Hematopoietic multipotent progenitor cell (in vitro differentiated cells): ENCODE results near the gene NOP58. TPM values are rescaled to one million over a fixed set of nuclear protein-coding genes. Genes with fewer than 3 reads are reported as not detected.
"Not testable (repeated sequence)": the region's sequence is repeated elsewhere in the genome, so short reads cannot be mapped to it uniquely, and the experiment has no call there.

Experiments used
- DNase-seq, 3 donors: peaks; one replicate each; pipeline ENCODE4 v3.0.0-alpha.2; 2011 to 2015; ENCODE audit warnings: low read depth in 2 of 3, low spot score in 2 of 3
- total RNA-seq: library from RNA; depleted of rRNA; stranded (reverse); fragments of >200 nt; gene quantifications from one replicate; pipeline ENCODE4 v1.2.3, GENCODE V29; 2012

The NOP58 gene
- total RNA-seq = 56.3 TPM

DNA sequence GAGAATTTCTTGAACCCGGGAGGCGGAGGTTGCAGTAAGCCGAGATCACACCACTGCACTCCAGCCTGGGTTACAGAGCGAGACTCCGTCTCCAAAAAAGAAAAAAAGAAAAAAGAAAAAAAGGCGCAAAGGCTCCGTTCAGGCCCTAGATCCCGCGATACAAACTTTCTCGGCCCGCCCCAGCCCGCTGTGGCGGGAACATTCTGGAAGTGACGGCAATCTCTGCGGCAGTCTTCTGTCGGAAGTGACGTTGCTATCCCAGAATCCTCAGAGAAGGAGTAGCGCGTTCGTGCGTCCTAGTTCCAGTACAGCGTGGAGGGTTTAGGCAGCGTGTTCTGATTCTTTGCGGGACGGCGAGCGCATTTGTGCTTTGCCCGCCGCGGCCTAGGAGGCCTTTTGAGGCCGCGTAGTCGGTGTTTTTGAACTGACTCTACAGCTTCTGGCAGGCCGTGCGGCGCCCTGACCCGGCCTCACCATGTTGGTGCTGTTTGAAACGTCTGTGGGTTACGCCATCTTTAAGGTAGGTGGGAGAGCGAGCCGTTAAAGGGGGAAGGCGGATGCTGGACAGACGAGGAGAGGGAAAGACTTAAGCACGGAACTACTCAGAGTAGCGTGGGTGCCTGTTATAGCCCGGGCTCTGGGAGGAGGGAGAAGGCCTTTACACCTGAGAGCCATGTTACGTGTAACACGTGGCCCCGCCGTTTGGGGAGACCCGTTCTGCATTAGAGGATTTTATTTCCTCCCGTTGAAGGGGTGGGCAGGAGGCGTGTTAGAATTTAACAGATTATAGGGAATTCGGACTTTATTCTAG, at the start of gene NOP58:
Gene NOP58 (plus strand): TSS at position 297 of the 811 bp plus-strand sequence. CDS start 179 bp downstream, at position 476.
- DNase-seq = peak; percentile 76 to 97 (median 95)

- DNase-seq = peak in 1 of 3 donors; percentile 13
These were observed 43.7 kb upstream of the NOP58 start for GRCh38 chr2:202221873-202222272.

- peak in 2 of 3 donors; percentile 4 to 33 for DNase-seq
These were observed 27.8 kb upstream of the NOP58 start for GRCh38 chr2:202237787-202238233.

DNA sequence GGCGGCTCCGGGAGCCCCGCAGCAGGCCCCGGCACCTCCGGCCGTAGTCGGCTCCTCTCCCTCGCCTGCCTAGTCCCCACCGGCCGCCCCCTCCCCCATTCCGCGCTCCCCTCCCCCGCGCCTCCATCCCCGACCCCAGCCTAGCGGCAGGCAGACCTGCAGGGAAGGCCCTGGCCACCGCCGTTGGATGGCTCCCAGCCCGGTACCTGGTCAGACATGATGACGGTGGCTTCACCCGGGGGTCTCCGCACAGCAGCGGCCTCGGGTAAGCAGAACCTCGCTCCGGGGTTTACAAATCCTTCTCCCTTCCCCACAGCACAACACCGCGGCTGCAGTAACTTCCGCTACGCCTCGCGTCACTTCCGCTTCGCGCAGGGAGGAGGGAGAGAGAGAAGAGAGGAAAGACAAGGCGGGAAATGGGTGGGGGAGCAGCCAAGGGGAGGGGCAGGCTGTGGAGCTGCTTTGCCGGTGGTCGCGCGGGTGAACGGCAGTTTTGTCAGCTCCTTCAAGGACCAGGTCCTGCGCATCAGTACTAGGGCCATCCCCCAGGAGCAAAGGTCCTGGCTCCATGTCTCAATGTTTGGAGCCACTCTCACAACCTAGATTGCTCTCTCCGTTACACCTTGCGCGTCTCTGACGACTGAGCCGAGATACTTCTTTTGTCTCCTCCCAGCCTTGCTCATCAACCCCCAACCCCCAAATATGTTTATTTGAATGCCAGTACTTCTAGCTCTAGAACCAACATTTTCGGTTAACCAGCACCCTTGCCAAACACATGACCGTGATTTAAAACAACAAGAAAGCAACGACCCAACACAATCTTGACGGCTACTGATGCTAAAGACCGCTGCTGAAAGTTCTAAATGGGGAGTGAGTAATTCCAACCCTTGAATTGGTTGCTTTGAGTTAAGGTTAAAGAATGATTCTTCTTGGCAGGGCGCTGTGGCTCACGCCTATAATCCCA, 27.0 kb upstream of the NOP58 start, which contains the start of gene SUMO1:
Gene SUMO1 (minus strand): TSS at position 364 of the 964 bp plus-strand sequence. CDS start 146 bp downstream, at position 218.
- peak; percentile 71 to 99 (median 94) for DNase-seq

DNA sequence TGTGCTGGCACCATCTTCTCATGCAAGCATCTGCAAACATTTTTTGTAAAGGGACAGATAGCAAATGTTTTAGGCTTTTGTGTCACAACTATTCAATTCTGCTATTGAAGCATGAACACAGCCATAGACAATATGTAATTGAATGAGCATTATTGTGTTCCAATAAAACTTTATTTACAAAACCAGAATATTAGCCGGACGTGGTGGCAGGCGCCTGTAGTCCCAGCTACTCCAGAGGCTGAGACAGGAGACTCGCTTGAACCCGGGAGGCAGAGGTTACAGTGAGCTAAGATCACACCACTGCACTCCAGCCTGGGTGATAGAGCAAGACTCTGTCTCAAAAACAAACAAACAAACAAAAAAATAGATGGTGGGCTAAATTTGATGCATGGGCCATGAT, 17.9 kb upstream of the NOP58 start:
- not testable (repeated sequence) for DNase-seq

DNA sequence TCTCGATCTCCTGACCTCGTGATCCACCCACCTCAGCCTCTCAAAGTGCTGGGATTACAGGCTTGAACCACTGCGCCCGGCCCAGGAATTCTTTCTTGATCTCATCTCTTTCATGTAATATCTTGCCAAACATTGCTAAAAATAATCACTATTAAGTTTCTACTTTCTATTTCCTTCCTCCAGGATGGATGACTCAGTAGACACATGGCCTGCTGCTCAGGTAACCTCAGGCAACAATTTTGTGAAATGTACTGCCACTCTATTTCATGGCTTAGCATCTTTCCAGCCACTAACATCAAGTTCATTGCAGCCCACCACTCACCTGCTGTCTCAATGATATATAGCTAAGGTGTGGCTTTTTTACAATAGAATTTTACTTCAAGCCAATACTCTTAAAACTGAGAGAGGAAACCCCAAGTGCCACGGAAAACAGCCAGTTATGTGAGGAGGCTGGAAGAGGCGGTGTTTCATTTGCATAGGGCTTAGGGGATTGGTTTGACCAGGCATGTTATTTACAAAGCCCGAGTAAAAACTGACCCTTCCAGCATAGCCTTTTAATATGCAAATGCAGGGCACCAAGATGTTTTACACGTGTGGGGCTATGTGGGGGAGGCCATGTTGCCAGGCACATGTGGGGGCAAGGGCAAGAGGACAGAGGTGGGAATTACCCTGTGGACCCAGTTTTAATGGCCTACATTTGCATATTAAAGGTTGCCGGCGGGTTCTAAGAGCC, 15.9 kb upstream of the NOP58 start:
- no peak for DNase-seq

DNA sequence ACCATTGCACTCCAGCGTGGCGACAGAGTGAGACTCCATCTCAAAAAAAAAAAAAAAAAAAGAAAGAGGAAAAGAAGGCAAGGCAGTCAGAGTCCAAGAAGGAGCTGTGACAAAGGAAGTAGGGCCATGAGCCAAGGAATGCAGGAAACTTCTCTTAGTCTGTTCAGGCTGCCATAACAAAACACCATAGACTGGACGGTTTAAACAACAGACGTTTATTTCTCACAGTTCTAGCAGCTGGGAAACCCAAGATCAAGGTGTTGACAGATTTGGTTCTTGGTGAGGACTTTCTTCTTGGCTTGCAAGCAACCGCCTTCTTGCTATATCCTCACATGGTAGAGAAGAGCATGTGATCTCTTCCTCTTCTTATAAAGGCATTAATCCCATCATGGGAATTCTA, 14.1 kb upstream of the NOP58 start:
- no peak for DNase-seq

DNA sequence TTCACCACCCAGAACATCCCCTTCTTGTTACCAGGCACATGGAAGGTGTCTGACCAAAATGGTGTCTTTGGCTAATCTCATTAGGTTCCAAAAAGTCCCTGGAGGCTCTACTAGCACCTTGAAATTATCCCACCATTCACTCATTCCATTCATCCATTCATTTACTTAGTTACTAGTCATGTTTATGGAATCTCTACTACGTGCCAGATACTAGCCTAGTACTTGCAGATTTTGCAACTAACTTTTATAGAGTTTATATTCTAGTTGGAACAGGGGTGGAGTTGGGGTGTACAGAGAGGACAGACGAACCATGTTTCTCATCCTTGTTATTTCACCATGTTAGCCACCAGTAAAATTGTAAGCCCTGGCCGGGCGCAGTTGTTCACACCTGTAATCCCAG, 4.0 kb upstream of the NOP58 start:
- DNase-seq = no peak

- no peak for DNase-seq
These were observed 1.9 kb downstream of the NOP58 start for GRCh38 chr2:202267495-202267894.

- DNase-seq = peak in 2 of 3 donors; percentile 40 to 69
These were observed 4.0 kb downstream of the NOP58 start for GRCh38 chr2:202269585-202269984.

DNA sequence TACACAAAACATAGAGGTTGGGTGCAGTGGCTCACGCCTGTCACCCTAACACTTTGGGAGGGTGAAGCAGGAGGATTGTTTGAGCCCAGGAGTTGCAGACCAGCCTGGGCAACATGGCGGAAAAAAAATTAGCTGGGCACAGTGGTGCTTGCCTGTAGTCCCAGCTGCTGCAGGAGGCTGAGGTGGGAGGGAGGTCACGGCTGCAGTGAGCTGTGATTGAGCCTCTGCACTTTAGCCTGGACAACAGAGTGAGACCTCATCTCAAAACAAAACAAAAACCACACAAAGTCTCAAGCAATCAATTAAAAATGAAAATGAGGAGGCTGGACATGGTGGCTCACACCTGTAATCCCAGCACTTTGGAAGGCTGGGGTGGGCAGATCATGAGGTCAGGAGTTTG, 4.9 kb downstream of the NOP58 start:
- DNase-seq = no peak

DNA sequence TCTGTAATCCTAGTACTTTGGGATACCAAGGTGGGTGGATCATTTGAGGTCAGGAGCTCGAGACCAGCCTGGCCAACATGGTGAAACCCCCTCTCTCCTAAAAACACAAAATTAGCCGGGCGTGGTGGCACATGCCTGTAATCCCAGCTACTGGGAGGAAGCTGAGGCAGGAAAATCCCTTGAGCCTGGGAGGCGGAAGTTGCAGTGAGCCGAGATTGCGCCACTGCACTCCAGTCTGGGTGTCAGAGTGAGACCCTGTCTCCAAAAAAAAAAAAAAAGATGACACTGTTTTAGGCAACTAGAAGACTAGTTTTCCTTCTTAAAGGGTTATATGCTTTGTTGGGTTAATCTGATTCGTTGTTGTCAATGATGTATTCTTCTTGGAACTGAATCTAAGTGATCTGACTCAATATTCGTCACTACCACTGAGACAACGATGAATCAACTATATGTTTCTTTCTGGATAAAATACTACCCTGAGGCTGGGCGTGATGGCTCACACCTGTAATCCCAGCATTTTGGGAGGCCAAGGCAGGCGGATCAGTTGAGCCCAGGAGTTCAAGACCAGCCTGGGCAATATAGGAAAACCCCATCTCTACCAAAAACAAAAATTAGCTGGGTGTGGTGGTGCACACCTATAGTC, 10.6 kb downstream of the NOP58 start:
- DNase-seq = not testable (repeated sequence)

DNA sequence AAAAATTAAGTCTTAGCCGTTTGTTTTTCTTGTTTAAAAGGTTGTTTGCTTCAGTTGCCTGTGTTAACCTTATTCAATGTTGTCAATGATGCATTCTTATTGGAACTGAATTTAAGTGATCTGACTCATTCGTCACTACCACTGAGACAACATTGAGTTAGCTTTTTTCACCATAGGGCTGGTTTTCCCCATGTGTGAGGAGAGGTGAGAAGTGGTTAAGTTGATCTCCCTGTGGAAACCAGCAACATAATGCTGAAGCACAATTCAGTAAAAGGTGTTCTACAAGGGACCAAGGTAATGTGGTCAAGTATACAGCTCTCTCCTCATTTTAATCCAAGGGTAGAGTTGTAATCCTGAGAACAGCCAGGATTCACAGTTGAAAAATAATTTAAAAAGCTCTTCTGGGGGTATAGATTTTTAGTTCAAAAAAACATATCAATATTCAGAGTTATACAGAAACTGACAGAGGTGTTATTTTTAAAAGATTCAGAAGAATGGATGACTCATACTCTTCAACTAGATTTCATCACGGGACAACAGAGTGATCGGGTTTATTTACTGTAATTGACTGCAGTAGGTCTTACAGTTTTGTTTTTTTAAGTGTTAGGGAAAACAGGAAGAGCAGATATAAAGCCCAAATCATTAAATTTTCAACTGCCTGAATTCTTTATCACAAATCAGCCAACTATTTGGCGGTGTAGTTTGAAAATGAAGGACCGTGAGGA, 12.6 kb downstream of the NOP58 start:
- no peak for DNase-seq

DNA sequence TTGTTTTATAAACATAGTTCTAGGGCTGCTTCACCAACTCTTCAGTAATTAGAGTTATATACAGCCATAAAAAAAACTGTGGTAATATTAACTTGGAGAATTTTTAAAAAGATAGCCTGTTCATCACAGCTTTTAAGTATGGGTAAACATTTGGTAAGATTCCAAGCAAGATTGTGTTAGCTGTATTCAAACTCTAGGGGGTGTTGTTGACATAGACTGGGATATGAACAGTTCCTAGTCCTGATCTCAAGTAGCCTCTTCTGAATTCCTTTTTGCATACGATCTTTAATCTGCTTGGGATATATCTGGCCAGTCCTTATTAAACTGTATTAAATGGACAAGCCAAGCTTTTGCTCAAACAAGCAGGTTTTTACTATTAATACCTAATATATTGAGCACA, 13.4 kb downstream of the NOP58 start:
- DNase-seq = peak in 2 of 3 donors; percentile 19 to 37

- DNase-seq = no peak
These were observed 21.0 kb downstream of the NOP58 start for GRCh38 chr2:202286595-202286994.

DNA sequence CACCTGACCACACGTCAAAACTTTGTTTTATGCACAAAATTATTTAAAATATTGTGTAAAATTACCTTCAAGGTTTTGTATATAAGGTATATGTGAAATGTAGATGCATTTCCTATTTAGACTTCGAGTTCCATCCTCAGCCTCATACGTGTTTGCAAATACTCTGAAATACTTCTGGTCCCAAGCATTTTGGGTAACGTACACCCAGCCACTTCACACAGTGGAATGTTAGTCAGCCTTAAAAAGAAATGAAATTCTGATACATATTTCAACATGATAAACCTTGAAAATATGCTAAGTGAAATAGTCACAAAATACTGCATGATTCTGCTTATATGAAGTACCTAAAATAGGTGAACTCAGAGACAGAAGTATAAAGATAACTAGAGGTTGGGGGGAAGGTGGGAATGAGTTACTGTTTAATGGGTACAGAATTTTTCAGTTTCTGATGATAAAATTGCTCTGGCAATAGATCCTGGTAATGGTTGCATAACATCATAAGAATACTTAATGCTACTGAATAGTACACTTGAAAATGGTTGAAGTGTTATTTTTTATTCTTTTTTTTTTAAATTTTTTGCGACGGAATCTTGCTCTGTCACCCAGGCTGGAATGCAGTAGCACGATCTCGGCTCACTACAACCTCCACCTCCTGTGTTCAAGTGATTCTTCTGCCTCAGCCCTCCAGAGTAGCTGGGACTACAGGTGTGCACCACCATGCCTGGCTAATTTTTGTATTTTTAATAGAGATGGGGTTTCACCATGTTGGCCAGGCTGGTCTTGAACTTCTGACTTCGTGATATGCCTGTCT, 24.0 kb downstream of the NOP58 start:
- DNase-seq = no peak

DNA sequence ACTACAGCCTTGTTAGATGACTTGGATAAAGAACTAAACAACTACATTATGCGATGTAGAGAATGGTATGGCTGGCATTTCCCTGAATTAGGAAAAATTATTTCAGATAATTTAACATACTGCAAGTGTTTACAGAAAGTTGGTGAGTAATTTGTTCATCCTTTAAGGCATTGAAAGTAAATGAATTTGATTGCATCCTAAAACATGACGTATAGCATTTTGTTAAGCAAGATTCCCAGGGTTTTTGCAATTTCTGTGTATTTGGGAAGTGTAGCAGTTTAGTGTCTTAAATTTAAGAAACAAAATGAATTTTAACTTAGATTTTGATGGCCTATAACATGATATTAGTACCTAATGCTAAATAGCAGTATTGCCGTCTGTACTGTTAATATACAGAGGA, 24.8 kb downstream of the NOP58 start:
- DNase-seq = no peak

- no peak for DNase-seq
These were observed 25.4 kb downstream of the NOP58 start for GRCh38 chr2:202290970-202291369.

DNA sequence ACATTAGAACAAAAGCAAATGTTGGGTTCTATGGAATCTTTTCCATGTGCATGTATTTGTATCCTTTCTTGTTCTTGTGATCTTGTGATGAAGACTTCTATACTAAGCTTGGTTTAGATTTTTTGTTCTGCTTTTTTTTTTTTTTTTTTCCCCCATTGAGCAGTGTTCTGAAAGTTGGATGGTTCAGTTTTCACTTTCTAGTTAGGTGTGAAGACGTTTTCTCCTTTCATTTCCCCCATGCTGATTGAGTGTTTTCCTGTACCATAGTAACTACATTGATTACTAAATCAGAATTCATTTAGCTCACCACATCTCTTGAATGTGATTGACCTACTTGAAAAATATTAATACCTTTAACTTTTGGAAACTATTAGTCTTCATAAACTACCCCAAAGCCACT, 34.1 kb downstream of the NOP58 start:
- DNase-seq = no peak
